ENCODE measurements around the gene DDA1. TPM values are rescaled to one million over a fixed set of nuclear protein-coding genes. Genes with fewer than 3 reads are reported as not detected.

DDA1 gene
- total and polyA plus RNA-seq, 9 of the 15 experiments (the other 6 are each of a cell fraction or from before 2014, with no cell fraction given), result 1.4 to 83.8 (median 33.8) TPM

DNA sequence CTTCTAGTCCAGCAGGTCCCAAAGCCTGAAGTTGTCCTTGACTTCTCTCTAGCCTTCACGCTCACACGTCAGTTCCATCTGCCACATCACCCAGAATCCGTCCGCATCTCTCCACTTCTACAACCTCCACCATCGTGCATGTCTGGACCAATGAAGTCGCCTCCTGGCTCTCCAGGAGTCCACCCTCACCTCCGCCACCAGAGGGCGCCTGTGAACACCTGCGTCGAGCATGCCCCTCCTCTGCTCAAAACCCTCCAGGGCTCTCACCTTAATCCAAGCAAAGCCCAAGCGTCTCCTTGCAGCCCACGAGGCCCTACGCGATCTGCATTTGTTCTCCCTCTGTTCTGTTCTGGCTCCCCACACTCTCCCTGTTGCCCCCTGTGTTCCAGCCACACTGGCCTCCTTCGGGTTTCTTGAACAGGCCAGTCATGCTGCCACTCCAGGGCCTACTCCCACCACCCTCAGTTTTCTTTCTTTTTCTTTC is 48.5 kb upstream of the DDA1 start (continued):
- peak in 1 of 2 experiments; percentile 38; a peak in 1 of 4 replicates for TF ChIP-seq TBL1XR1 (IDR thresholded peaks at IDR 0.05; ENCODE audit: low read length in 2 of 2)
- peak; percentile 46; the same call in 1 of the 2 replicates for TF ChIP-seq HCFC1 (IDR thresholded peaks at IDR 0.05; ENCODE audit: low read depth, low read length)
- TF ChIP-seq HDAC2 (IDR thresholded peaks at IDR 0.05), result no peak
- TF ChIP-seq MAZ (CRISPR knock-in tag; conservative IDR thresholded peaks at IDR 0.05 in 1 of 2, IDR thresholded peaks at IDR 0.05 in 1 of 2), result peak; percentile 67 to 80; a peak in 3 of 4 replicates
- no peak for TF ChIP-seq SAFB (IDR thresholded peaks at IDR 0.05; ENCODE audit: borderline replicate concordance, low read depth, low read length)
- TF ChIP-seq ZBED1 (IDR thresholded peaks at IDR 0.05), result no peak
- no peak for TF ChIP-seq MBD2 (IDR thresholded peaks at IDR 0.05; ENCODE audit: borderline replicate concordance, low read depth)
- 0 out of 2 replicates have a peak, but pooled peaks have one; percentile 9 for TF ChIP-seq SMAD3 (CRISPR knock-in tag; conservative IDR thresholded peaks at IDR 0.05)
- TF ChIP-seq EP400 (IDR thresholded peaks at IDR 0.05), result peak; percentile 60; the same call in 1 of the 2 replicates
- TF ChIP-seq TOE1 (IDR thresholded peaks at IDR 0.05; ENCODE audit: borderline replicate concordance), result peak; percentile 45; the same call in 1 of the 2 replicates
- no peak for TF ChIP-seq TOE1 (CRISPR knock-in tag; IDR thresholded peaks at IDR 0.05; ENCODE audit: borderline replicate concordance, low read depth)
- TF ChIP-seq SRSF9 (IDR thresholded peaks at IDR 0.05; ENCODE audit: borderline replicate concordance, low read depth, low read length), result no peak
- TF ChIP-seq, protein P1, sequence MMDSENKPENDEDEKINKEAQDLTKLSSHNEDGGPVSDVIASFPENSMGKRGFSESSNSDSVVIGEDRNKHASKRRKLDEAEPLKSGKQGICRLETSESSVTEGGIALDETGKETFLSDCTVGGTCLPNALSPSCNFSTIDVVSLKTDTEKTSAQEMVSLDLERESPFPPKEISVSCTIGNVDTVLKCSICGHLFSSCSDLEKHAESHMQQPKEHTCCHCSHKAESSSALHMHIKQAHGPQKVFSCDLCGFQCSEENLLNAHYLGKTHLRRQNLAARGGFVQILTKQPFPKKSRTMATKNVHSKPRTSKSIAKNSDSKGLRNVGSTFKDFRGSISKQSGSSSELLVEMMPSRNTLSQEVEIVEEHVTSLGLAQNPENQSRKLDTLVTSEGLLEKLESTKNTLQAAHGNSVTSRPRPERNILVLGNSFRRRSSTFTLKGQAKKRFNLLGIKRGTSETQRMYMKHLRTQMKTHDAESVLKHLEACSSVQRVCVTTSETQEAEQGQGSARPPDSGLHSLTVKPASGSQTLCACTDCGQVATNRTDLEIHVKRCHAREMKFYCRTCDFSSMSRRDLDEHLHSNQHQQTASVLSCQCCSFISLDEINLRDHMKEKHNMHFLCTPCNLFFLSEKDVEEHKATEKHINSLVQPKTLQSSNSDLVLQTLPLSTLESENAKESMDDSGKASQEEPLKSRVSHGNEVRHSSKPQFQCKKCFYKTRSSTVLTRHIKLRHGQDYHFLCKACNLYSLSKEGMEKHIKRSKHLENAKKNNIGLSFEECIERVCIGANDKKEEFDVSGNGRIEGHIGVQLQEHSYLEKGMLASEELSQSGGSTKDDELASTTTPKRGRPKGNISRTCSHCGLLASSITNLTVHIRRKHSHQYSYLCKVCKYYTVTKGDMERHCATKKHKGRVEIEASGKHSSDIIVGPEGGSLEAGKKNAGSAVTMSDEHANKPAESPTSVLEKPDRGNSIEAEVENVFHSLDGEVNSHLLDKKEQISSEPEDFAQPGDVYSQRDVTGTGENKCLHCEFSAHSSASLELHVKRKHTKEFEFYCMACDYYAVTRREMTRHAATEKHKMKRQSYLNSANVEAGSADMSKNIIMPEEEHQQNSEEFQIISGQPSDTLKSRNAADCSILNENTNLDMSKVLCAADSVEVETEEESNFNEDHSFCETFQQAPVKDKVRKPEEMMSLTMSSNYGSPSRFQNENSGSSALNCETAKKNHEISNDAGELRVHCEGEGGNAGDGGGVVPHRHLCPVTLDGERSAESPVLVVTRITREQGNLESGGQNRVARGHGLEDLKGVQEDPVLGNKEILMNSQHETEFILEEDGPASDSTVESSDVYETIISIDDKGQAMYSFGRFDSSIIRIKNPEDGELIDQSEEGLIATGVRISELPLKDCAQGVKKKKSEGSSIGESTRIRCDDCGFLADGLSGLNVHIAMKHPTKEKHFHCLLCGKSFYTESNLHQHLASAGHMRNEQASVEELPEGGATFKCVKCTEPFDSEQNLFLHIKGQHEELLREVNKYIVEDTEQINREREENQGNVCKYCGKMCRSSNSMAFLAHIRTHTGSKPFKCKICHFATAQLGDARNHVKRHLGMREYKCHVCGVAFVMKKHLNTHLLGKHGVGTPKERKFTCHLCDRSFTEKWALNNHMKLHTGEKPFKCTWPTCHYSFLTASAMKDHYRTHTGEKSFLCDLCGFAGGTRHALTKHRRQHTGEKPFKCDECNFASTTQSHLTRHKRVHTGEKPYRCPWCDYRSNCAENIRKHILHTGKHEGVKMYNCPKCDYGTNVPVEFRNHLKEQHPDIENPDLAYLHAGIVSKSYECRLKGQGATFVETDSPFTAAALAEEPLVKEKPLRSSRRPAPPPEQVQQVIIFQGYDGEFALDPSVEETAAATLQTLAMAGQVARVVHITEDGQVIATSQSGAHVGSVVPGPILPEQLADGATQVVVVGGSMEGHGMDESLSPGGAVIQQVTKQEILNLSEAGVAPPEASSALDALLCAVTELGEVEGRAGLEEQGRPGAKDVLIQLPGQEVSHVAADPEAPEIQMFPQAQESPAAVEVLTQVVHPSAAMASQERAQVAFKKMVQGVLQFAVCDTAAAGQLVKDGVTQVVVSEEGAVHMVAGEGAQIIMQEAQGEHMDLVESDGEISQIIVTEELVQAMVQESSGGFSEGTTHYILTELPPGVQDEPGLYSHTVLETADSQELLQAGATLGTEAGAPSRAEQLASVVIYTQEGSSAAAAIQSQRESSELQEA (IDR thresholded peaks at IDR 0.05; ENCODE audit: low read depth), result no peak; the same call in 1 of the 2 replicates
- TF ChIP-seq NR1H2 (CRISPR knock-in tag; IDR thresholded peaks at IDR 0.05), result no peak
- TF ChIP-seq PHB2 (IDR thresholded peaks at IDR 0.05; ENCODE audit: low read depth), result no peak
- TF ChIP-seq POLR2G (IDR thresholded peaks at IDR 0.05; ENCODE audit: low read depth, low read length), result peak; percentile 39; the same call in 1 of the 2 replicates
- no peak for TF ChIP-seq CEBPB (tag; IDR thresholded peaks at IDR 0.05)
- TF ChIP-seq, protein P2, sequence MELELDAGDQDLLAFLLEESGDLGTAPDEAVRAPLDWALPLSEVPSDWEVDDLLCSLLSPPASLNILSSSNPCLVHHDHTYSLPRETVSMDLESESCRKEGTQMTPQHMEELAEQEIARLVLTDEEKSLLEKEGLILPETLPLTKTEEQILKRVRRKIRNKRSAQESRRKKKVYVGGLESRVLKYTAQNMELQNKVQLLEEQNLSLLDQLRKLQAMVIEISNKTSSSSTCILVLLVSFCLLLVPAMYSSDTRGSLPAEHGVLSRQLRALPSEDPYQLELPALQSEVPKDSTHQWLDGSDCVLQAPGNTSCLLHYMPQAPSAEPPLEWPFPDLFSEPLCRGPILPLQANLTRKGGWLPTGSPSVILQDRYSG (tag; conservative IDR thresholded peaks at IDR 0.05; ENCODE audit: low read depth), result no peak
- TF ChIP-seq CBX1 (IDR thresholded peaks at IDR 0.05; ENCODE audit: low read depth), result no peak
- TF ChIP-seq ZNF551 (CRISPR knock-in tag; IDR thresholded peaks at IDR 0.05), result no peak
- peak; percentile 50; the same call in 1 of the 2 replicates for TF ChIP-seq SP1 (CRISPR knock-in tag; IDR thresholded peaks at IDR 0.05)
- no peak for TF ChIP-seq TEAD2 (tag; IDR thresholded peaks at IDR 0.05)

Data from K562 (cell line).